Activated CD8-positive, alpha-beta memory T cell treated with anti-CD3 and anti-CD28 coated beads for 1 hour (primary cell): ENCODE measurements around the gene ZNF594.
A peak's percentile ranks its signal among the peaks of the same experiment; 100 is the strongest.
"Not testable (repeated sequence)": the region's sequence is repeated elsewhere in the genome, so short reads cannot be mapped to it uniquely, and the experiment has no call there.

ENCODE experiments used
- DNase-seq, 2 donors: peaks; one replicate each; pipeline ENCODE4 v3.0.0-alpha.2; 2020; ENCODE audit warnings: low read depth in 1 of 2; ENCODE audit errors: extremely low read depth in 1 of 2

Gene ZNF594

DNA sequence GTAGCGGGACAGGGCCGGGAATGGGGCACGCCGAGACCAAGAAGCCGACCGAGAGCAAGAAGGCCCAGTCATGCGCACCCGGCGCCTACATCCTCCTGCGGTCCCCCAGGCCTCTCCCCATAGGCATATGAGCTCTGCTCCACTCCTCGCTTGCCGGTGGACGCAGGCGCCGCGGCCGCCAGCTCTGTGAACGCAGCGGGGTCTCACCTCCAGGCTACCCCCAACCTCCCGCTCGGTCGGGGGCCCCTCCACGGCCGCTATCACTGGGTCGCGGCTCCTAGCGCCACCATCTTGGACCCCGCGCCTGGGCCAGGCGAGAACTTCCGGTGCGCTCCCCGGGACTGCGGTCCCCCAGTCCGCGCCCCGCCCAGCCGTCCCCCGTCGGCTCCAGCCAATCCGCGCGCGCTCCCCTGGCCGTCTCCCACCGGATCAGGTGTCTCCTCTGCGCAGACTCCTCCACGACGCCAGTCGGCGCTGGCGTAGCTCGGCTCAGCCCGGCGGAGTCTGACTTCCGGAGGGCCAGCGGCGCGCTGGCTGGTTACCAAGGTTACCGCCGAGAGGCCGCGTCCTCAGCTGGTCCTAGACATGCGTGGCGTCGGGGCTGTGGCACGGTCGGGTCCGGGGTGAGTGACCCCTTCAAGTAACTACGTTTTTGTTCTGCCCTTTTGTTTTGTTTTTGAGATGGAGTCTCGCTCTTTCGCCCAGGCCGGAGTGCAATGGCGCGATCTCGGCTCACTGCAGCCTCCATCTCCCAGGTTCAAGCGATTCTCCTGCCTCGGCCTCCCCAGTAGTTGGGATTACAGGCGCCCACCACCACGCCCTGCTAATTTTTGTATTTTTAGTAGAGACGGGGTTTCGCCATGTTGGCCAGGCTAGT lies at the start of gene ZNF594:
Gene ZNF594, minus strand, starts transcription at position 328 of the 877 bp plus-strand sequence. CDS start 7,612 bp downstream, outside the sequence.
- peak; percentile 88 to 96 for DNase-seq

- not testable (repeated sequence) for DNase-seq
Measured at GRCh38 chr17:5239769-5240168, 48.1 kb upstream of the ZNF594 start.

GRCh38 chr17:5238333-5238732 lies 46.7 kb upstream of the ZNF594 start:
- DNase-seq, result no peak

GRCh38 chr17:5237541-5238016 lies 45.9 kb upstream of the ZNF594 start:
- no peak for DNase-seq

GRCh38 chr17:5236938-5237540 lies 45.4 kb upstream of the ZNF594 start:
- no peak for DNase-seq

GRCh38 chr17:5234645-5235576 lies 43.2 kb upstream of the ZNF594 start, which contains the start of gene SCIMP:
TSS of gene SCIMP (minus strand) at chr17:5234860. CDS start at chr17:5234755, 105 bp downstream.
- no peak for DNase-seq

DNA sequence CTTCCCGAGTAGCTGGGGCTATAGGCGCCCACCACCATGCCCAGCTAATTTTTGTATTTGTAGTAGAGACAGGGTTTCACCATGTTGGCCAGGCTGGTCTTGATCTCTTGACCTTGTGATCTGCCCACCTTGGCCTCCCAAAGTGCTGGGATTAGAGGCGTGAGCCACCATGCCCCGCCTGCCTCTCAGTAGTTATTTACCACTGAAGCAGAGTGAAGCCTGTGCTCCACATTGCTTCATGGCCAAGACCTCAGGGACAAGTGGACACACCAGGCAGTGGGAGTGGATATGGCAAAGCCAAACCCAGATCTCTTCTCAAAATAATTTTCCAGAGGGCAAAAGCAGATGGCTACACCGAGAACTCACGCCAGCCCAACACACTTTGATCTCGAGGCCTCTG lies 41.8 kb upstream of the ZNF594 start:
- not testable (repeated sequence) for DNase-seq

DNA sequence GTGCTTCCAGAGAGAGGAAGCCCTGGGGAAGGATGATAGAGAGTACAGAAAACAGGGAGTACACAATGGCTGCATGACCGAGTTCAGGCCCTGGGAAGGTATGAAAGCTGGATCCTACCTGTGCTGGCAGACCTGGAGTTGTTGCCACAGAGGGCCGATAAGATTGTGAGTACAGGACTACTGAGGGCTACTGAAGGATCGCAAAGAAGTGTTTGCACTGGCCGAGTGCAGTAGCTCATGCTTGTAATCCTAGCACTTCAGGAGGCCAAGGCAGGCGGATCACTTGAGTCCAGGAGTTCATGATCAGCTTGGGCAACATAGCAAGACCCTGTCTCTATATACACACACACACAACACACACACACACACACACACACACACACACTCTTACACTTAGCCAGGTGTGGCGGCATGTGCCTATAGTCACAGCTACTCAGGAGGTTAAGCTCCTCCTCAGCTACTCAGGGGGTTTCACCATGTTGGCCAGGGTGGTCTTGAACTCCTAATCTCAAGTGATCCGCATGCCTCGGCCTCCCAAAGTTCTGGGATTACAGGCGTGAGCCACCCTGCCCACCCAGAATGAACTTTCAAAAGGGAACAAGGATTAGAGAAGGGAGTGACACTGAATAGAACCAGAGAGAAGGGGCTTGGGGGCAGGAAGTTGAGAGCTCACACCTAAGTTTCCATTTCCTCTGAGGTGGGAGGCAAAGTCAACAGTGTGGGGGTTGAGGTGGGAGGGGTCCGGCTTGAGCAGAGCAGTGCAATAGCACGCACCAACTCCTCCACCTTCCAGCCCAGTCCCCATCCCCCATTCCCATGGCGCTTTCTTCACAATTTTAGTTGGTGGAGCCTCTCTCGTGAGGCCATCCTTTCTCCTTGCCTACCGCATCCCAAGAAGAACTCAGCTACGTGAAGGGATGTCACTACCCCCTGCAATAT lies 35.5 kb upstream of the ZNF594 start:
- peak in 1 of 2 donors; percentile 16 for DNase-seq

DNA sequence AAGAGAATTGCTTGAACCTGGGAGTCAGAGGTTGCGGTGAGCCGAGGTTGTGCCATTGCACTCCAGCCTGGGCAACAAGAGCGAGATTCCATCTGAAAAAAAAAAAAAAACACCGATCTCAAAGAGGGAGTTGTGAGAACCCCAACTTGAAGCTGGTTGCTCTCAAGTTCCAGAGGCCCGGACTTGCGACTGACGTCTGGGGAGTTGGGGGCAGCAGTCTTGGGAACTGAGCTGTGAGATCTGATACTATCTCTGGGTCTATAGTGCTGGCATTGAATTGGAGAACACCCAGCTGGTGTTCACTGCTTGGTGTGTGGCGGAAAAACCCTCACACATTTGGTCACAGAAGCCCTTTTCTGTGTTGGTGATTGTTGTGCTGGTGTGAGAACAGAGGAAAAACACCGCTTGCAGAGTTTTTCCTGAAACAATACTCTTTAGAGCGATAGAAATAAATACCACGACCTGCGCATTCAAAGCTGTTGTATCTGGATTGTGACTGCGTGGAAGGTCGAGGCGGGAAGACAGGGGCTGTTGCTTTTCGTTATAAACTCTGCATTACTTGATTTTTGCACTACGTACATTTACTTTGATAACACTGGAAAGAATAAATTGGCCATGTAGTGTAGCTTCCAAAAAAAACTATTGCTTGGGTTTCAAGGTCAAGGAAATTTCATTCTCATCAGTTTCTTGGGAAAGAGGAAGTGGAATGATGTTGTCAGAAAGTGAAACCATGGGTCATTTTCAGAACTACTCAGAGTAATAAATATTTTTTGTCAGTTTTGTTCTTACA lies 34.2 kb upstream of the ZNF594 start:
- no peak for DNase-seq

DNA sequence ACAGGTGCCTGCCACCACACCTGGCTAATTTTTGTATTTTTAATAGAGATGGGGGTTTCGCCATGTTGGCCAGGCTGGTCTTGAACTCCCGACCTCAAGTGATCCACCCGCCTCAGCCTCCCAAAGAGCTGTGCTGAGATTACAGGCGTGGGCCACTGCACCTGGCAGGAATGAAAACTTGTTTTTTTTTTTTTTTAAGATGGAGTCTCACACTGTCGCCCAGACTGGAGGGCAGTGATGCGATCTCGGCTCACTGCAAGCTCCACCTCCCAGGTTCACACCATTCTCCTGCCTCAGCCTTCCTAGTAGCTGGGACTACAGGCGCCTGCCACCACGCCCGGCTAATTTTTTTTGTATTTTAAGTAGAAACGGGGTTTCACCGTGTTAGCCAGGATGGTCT lies 30.2 kb upstream of the ZNF594 start:
- not testable (repeated sequence) for DNase-seq

DNA sequence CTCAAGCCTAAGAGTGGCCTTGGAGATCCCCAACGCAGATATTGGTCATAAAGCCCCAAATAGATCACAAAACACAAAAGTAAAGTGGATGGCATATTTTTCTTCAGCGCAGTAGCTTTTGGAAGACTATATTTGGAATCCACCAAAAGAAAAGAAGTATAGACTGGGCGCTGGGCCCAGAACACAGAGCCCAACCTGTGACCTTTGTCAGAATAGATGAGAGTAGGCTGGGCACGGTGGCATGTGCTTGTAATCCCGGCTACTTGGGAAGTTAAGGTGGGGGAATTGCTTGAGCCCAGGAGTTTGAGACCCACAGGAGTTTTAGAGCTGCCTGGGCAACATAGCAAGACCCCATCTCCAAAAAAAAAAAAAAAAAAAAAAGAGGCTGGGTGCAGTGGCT lies 28.4 kb upstream of the ZNF594 start:
- no peak for DNase-seq

- DNase-seq, result no peak
Measured at GRCh38 chr17:5219536-5219935, 27.9 kb upstream of the ZNF594 start.

DNA sequence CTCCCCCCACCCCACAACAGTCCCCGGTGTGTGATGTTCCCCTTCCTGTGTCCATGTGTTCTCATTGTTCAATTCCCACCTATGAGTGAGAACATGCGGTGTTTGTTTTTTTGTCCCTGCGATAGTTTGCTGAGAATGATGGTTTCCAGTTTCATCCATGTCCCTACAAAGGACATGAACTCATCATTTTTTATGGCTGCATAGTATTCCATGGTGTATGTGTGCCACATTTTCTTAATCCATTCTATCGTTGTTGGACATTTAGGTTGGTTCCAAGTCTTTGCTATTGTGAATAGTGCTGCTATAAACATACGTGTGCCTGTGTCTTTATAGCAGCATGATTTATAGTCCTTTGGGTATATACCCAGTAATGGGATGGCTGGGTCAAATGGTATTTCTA lies 25.9 kb upstream of the ZNF594 start:
- DNase-seq, result not testable (repeated sequence)

GRCh38 chr17:5211458-5211857 lies 19.8 kb upstream of the ZNF594 start:
- DNase-seq, result no peak

- DNase-seq, result no peak
Measured at GRCh38 chr17:5210614-5211252, 19.1 kb upstream of the ZNF594 start.

DNA sequence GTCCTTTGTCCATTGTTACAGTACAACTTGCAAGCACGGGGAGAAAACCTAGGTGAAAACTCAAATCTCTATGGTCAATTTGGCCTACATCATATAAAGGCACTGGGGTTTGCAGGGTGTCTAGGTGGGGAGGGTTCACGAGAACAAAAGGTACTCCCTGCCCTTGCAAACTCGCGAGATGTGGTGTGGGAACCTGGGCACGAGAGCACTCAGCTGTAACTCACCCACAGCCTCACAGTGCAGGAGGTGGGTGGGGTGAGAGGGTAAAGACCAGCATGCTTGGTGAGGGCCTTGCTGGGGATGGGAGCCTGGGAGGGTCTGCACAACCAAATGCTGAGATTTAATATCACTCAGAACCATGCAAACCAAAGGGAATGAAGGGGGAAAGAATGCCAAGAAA lies 18.4 kb upstream of the ZNF594 start:
- no peak for DNase-seq

DNA sequence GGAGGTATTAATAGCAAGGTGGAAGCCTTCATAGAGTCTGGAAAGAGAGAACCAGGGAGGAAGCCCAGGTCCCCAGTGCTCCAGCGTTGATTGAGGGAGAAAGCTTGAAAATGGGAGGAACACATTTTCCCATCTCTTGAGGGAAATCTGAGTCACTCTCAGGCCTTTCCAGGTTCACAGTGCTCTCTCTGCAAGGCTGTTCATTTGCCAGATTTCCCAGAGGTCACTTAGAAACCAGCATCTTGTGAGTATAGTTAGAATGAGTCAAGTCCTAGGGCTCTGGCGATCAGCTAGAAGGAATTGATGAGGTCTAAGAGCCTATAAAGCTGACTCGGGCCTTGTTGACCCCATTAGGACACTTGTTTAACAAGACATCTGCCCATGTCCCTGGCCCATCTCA lies 17.7 kb upstream of the ZNF594 start:
- DNase-seq, result no peak

GRCh38 chr17:5203908-5204294 lies 12.2 kb upstream of the ZNF594 start:
- no peak for DNase-seq
